HG03139 (cell line): ENCODE measurements around the gene NOL4L.
"Not testable (repeated sequence)": the region's sequence is repeated elsewhere in the genome, so short reads cannot be mapped to it uniquely, and the experiment has no call there.

Experiments used
- ATAC-seq: cut with Tn5 transposase; IDR thresholded peaks from one replicate; pipeline ENCODE4 v1.9.1; 2021; ENCODE audit not compliant: unreplicated experiment

NOL4L gene

DNA sequence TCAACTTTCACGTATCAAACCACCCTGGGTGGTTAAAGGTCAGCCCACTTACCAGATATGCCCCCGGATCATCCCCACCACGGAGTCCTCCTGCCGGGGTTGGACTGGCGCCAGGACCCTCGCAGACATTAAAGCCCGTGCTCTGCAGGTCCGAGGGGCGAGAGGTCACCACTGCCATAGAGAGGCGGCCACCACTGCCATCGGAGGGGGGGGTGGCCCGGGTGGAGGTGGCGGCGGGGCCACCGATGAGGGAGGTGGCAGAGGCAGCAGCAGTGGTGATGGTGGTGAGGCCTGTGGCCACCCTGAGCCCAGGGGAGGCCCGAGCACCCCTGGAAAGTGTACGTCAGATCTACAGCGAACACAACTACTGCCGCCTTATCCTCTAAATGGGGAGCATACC lies 150.7 kb downstream of the NOL4L start:
- no peak for ATAC-seq

DNA sequence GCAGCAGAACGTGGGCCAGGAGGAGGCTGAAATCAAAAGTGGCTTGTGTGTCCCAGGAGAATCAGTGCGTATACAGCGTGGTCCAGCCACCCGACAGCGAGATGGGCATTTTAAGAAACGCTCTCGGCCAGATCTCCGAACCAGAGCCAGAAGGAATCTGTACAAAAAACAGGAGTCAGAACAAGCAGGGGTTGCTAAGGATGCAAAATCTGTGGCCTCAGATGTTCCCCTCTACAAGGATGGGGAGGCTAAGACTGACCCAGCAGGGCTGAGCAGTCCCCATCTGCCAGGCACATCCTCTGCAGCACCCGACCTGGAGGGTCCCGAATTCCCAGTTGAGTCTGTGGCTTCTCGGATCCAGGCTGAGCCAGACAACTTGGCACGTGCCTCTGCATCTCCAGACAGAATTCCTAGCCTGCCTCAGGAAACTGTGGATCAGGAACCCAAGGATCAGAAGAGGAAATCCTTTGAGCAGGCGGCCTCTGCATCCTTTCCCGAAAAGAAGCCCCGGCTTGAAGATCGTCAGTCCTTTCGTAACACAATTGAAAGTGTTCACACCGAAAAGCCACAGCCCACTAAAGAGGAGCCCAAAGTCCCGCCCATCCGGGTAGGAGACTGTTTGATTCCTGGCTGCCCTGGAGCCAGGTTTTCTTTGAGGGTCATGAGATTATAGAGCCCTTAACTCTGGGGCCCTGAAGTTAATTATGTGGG lies 151.7 kb downstream of the NOL4L start:
- no peak for ATAC-seq

DNA sequence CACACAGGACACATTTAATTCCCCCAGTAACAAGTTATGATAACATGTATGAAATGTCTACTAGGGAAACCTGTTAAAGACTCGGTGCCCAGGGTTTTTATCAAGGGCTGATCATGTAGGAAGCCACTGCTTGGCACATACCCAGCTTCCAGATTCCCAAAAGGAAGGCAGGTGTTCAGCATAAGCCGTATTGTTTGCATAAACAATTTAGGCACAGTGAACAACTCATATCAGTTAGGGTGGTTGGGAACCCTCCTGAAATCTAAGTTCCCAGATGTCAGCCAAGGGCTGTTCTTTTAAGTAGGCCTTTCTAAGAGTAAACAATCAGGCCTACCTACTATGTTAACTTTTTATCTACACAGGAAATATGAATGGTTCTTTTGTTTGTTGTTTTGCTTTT lies 152.9 kb downstream of the NOL4L start:
- no peak for ATAC-seq

DNA sequence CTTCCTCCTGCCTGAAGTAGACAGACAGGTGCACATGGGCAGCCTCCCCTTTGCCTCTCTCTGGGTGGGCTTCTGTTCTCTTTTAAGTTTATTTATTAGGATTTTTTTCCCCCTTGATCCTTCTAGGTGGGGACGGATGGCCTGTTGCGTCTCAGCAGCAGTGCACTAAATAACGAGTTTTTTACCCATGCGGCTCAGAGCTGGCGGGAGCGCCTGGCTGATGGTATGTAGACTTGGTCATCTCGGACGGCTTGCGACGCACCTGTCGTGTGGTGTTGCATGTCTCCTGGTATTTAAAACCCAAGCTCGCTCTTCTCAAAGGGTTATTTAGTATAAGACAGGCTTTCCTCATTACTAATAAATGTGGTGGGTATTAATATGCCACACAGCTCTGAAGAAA lies 153.7 kb downstream of the NOL4L start:
- no peak for ATAC-seq

DNA sequence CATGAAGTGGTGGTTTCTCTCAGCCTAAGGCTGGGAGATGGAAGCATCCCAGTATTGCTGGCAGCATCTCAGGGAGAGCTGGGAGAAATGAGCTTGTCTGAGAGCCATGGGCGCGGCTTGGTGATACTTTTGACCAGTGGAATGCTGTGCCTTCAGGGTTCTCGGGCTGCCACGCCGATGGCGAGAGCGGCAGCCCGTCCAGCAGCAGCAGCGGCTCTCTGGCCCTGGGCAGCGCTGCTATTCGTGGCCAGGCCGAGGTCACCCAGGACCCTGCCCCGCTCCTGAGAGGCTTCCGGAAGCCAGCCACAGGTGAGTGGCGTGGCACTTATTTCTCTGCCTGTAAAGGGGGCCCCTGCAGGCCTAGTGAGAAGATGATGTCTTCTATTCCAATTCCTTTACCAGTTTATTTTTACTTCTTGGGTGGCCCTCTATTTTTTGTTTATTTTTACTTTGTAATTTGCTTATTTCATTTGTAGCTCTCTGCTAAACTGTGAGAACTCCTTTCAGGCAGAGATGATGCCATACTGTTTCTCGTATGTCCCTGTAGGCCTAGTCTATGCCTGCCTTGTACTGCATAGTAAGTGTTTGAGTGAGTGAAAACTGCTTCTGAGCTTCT lies 155.3 kb downstream of the NOL4L start:
- no peak for ATAC-seq

DNA sequence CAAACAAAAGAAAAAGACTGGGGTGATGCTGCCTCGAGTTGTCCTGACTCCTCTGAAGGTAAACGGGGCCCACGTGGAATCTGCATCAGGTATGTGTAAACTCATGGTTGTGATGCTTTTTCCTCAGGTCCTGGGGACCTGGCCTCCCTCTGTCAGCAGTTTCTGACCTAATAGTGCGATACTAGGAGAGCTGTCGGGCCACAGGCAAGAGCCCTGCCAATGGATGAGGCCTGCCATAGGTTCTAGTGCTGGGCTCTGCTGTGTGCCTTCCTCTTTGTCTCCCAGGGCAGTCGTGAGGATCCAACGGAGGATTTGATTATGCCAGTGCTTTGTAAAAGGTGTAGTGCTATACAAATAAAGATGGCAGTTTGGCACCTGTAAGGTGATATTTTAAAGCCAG lies 155.8 kb downstream of the NOL4L start:
- no peak for ATAC-seq

DNA sequence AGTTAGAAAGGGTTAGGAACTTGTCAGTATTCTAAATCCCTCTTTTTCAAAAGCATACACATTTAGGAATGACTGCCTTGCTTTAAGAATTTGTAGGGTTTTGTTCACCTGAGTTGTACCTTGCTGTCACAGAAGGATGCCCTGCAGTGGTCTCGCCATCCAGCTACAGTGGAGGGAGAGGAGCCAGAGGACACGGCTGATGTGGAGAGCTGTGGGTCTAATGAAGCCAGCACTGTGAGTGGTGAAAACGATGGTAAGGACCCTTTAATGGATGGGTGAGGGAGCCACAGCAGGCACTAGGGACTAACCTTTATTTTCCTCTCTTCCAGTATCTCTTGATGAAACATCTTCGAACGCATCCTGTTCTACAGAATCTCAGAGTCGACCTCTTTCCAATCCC lies 157.1 kb downstream of the NOL4L start:
- ATAC-seq = no peak

DNA sequence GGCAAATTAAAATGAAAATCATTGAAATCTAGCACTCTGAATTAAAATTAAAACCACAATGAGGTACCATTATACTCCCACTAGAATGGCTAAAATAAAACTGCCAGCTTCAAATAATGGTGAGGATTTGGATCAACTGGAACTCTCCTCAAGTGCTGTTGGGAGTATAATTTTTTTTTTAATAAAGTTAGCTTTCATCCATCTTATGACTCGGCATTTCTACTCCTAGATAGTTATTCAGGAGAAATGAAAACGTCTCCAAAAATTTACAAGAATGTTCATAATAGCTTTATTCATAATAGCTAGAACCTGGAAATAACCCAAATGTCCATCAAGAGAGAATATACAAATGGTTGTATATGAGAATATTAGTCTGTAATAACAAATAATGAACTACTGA lies 163.8 kb downstream of the NOL4L start:
- no peak for ATAC-seq

DNA sequence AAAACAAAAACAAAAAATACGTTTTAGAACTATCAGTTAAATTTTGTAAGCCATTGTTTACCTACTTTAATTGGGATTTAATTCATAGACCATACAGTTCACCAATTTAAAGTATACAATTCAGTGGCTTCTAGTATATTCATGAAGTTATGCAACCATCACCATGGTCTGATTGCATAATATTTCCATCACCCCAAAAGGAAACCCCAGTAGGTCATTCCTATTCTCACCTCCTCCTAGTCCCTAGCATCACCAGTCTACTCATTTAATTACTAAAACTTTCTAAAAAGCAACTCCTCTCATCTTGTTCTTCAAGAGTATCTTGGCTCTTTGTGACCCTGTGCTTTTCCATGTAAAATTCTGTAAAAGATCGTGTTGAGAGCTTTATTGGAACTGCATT lies 166.8 kb downstream of the NOL4L start:
- ATAC-seq = no peak

DNA sequence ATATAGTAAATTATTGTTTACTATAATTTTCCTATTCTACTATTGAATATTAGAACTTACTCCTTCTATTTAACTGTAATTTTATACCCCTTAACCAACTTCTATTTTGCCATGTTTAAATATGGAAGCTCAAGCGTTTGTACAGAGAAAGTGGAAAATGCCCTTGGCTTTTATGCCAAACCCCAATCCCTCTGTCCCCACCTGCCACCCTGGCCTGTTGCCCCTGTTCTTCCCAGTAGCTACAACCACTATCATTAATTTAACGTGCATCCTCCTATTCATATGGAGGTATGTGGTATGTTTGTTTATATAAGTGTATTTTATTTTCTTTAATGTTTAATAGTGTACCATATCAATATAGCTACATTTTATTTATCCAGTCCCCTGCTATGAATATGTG lies 168.9 kb downstream of the NOL4L start:
- no peak for ATAC-seq

DNA sequence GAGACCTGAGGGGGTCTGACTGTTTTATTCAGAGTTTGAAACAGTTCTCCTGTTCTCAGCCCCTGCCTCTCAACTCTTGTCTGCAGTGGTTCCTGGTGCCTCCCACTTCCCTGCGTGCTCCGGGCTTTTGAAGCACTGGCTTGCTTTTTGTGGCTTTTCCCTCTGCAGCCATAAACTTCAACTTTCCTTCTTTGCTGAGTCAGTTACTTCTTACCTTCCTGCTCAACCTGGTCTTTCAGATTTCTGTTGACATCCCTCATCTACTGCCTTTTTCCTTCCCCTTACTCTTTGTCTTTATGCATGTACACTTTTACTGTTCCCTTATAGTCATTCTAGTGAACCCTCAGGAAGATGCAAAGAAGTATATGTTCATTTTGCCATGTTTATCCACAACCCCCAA lies 169.6 kb downstream of the NOL4L start:
- ATAC-seq = no peak

DNA sequence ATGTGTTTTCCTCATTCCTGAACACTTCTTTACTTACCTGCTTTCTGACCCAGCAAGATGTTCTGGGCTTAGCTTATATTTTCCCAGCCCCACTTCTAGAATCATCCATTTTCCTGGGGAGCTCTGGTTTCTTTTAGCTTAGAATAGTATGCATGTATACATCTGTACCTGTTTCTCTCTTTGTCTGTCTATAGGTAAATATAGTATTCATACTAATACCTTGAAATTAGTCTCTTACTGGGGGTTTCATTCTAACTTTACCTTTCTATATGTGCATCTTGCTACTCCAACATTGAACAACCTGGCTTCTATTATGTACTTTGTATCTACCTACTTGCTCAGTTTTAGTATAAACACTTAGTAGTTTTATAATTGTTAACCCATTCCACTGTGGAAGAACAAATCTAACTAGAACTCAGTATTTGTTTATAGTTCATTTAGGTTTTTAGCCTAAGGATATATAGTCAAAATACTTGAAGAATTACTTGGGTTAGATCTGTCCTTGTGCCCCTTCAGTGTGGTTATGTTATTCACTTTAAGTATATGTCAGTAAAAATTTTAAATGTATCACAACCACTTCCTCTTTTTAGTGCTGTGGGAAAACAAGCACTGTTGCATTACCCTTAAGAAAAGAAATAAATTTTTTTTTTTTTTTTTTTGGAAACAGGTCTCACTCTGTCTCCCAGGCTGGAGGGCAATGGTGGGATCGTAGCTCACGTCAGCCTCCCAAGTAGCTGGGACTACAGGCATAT lies 173.0 kb downstream of the NOL4L start:
- no peak for ATAC-seq

DNA sequence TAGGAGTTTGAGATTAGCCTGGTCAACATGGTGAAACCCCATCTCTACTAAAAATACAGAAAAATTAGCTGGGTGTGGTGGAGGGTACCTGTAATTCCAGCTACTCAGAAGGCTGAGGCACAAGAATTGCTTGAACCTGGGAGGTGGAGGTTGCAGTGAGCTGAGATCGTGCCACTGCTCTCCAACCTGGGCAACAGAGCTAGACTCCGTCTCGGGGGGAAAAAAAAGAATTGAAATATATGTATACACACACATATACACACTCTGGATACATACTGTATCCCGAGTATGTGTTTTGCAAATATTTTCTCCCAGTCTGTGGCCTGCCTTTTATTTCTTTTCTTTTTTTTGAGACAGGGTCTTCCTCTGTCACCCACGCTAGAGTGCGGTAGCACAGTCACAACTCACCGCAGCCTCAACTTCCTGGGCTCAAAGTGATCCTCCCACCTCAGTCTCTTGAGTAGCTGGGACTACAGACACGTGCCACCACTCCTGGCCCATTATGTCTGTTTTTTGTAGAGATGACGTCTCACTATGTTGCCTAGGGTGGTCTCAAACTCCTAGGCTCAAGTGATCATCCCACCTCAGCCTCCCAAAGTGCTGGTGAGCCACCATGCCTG lies 177.9 kb downstream of the NOL4L start:
- not testable (repeated sequence) for ATAC-seq

DNA sequence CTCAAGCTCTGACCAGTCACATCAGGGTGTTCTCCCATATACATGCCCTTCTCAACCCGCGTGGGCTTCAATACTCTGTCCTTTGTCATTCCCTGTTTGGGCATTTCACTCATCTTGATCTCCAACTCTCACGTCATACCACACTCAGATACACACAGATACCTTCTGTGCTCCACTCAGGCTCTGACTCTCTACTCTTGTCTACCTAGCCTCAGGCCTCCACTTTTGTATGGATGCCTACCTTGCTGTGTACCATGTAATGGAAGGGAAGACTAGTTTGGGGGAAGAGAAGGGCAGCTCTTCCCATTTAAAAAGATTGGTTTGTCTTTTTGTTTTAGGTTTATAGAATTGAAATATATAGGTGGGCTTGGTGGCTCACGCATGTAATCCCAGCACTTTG lies 178.4 kb downstream of the NOL4L start:
- no peak for ATAC-seq

DNA sequence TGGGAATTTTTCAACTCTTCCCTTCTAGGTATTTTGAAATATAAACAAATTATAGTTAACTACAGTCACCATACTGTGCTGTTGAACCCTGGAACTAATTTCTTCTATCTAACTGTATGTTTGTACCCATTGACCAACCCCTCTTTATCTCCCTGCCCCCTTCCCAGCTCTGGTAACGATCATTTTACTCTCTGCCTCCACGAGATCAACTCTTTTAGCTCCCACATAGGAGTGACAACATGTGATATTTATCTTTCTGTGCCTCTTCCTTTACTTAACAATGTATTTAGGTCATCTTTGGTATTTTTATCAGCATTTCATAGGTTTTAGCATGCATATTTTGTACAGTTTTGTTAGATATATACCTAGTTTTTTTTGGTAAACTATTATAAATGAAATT lies 181.1 kb downstream of the NOL4L start:
- ATAC-seq = no peak

DNA sequence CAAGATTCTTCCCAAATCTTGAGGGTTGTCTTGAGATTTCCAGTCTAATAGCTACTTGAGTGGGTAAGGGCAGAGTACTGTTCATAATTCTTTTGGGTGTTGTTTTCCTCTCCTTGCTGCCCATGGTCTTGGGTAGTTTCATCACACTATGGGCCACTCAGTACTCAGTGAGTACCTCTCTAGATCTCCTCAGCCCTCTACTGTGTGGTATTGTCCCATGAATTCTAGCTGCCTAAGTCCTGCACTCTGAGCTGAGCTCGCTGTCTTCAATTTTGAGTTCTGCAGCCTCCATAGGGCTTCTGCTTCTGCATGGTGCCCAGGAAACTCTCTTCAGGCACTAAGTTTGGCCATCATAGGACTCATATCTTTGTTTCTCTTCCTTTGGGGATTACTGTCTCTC lies 184.7 kb downstream of the NOL4L start:
- no peak for ATAC-seq

DNA sequence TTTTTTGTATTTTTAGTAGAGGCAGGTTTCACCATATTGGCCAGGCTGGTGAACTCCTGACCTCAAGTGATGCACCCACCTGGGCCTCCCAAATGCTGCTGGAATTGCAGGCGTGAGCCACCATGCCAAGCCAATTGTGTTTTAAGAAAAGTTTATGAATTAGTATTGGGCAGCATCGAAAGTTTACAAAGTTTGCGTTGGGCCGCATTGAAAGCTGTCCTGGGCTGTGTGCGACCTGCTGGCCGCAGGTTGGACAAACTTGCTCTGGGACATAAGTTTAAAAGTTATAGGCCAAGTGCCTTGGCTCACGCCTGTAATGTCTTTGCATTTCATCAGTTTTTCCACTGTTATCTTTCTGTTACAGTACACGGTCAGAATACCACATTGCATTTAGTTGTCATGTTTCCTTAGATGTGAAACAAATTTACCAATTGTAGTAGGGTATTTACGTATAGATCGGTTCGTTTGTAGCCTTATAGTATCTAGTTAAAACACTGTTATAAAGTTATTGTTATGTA lies 187.5 kb downstream of the NOL4L start:
- ATAC-seq = no peak

DNA sequence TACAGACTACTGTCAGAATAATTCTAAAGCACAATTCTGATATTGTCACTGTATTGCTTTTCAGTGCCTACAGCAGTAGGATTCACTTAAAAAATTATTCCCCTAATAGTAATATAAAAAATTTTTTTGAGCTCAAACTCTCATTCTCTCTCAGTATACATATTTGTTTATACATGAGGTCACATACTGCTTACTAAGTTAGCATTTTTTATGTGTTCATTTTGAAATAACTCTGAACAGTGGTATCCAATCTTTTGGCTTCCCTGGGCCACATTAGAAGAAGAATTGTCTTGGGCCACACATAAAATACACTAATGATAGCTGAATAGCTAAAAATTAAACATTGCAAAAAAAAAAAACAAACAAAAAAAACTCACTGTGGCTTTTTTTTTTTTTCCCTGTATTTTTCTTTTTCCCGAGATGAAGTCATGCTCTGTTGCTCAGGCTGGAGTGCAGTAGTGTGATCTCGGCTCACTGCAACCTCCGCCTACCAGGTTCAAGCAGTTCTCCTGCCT lies 188.4 kb downstream of the NOL4L start:
- no peak for ATAC-seq

DNA sequence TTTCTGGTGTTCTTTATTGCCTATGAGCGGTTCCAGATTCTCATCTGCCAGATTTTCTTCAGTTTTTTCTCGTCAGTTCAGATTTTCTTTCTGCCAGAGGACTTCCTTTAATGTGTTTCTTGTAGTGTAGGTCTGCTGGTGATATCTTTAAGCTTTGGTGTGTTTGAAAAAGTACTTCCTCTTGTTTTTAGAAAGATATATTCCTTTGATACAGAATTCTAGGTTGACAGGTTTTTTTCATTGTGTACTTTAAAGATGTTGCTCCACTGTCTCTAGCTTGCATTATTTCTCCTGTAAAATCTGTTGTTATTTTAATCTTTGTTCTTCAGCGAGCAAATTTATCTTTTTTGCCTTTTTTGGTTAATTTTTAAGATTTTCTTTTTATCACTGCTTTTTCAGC lies 190.1 kb downstream of the NOL4L start:
- no peak for ATAC-seq
